Endothelial cell of umbilical vein (primary cell): ENCODE data around the gene HSPG2. TPM values are rescaled to one million over a fixed set of nuclear protein-coding genes. Genes with fewer than 3 reads are reported as not detected.
A peak's percentile ranks its signal among the peaks of the same experiment; 100 is the strongest.

ENCODE experiments used
- BruUV-seq: library from RNA; stranded (reverse); fragments of 400-500 nt; replicated peaks from 2 replicates; lab custom pipeline; 2021; lab: Mats Ljungman, UMichigan
- CTCF ChIA-PET: fragments of 300-600, 350-600 bp; sonication (Branson Sonifier 250); formaldehyde crosslinking; loops from one replicate; lab custom pipeline; 2021; ENCODE audit warnings: antibody characterized with exemption, inconsistent platforms; lab: Charles Lee
- POLR2A ChIA-PET: fragments of 300-600, 350-600 bp; sonication (Branson Sonifier 250); formaldehyde crosslinking; loops from one replicate; lab custom pipeline; 2021; ENCODE audit warnings: antibody characterized with exemption, inconsistent platforms; lab: Charles Lee
- DNase-seq: peaks from one replicate; pipeline ENCODE4 v3.0.0-alpha.2; 2011; ENCODE audit warnings: low read depth, low spot score
- FAIRE-seq: peaks from 2 replicates; lab custom pipeline; 2011; peaks lifted over from hg19 to GRCh38; lab: Jason Lieb, UNC
- H2AFZ ChIP-seq: 2 replicates; pipeline ENCODE4 v1.6.0; 2012; ENCODE audit warnings: low read depth, low read length, control low read depth, inconsistent platforms
- H3K27ac ChIP-seq: 2 replicates; pipeline ENCODE4 v1.5.1; 2011; ENCODE audit warnings: low read depth, mild to moderate bottlenecking, control low read depth, low read length, moderate library complexity; ENCODE audit not compliant: insufficient read depth
- H3K27me3 ChIP-seq, 2 experiments: 2 replicates each; pipeline versions ENCODE4 v1.6.0 to v1.6.1; 2011; ENCODE audit warnings: low read length in 2 of 2, mixed read lengths in 1 of 2; ENCODE audit not compliant: control insufficient read depth in 2 of 2, insufficient read depth in 2 of 2
- H3K36me3 ChIP-seq, 2 experiments: 2 replicates in 1 of 2; 3 replicates in 1 of 2; pipeline ENCODE4 v1.5.1; 2011; ENCODE audit warnings: low read length in 2 of 2, mild to moderate bottlenecking in 1 of 2, moderate library complexity in 1 of 2; ENCODE audit not compliant: control insufficient read depth in 2 of 2, insufficient read depth in 2 of 2; ENCODE audit errors: extremely low read depth in 1 of 2
- H3K4me1 ChIP-seq: 3 replicates; pipeline ENCODE4 v1.5.1; 2011; ENCODE audit warnings: mild to moderate bottlenecking, low read length; ENCODE audit not compliant: control insufficient read depth, insufficient read depth; ENCODE audit errors: extremely low read depth
- H3K4me2 ChIP-seq: 2 replicates; pipeline ENCODE4 v1.6.1; 2011; ENCODE audit warnings: low read length, control low read depth, mixed read lengths; ENCODE audit not compliant: insufficient read depth
- H3K4me3 ChIP-seq, 3 experiments: fragments of 200-600 bp in 1 of 3; sonication (generic), shearing (Covaris generic) in 1 of 3; replicated peaks in 1 of 3; 2 replicates each; pipeline ENCODE4 v1.5.1; 2011 to 2016; ENCODE audit warnings: control low read depth in 3 of 3, low read length in 3 of 3, mild to moderate bottlenecking in 2 of 3, inconsistent platforms in 1 of 3, low read depth in 1 of 3, moderate library complexity in 1 of 3; ENCODE audit not compliant: insufficient read depth in 1 of 3
- H3K79me2 ChIP-seq: 2 replicates; pipeline ENCODE4 v1.6.0; 2012; ENCODE audit warnings: low read length, inconsistent platforms; ENCODE audit not compliant: control insufficient read depth, insufficient read depth
- H3K9ac ChIP-seq: replicated peaks from 2 replicates; pipeline ENCODE3; 2011; ENCODE audit warnings: low read length, control low read depth; ENCODE audit not compliant: insufficient read depth; ENCODE audit errors: extremely low read depth
- H3K9me1 ChIP-seq: replicated peaks from 3 replicates; pipeline ENCODE4 v1.6.0; 2011; ENCODE audit warnings: mild to moderate bottlenecking, low read length; ENCODE audit not compliant: control insufficient read depth, insufficient read depth; ENCODE audit errors: extremely low read depth
- H3K9me3 ChIP-seq: replicated peaks from 2 replicates; pipeline ENCODE4 v1.5.1; 2012; ENCODE audit warnings: low read length, inconsistent platforms; ENCODE audit not compliant: control insufficient read depth, insufficient read depth
- H4K20me1 ChIP-seq: replicated peaks from 2 replicates; pipeline ENCODE3; 2011; ENCODE audit warnings: mild to moderate bottlenecking, low read length; ENCODE audit not compliant: control insufficient read depth, insufficient read depth; ENCODE audit errors: extremely low read depth
- EZH2 ChIP-seq: IDR thresholded peaks from 2 replicates; pipeline ENCODE4 v1.6.1; 2012; ENCODE audit warnings: borderline replicate concordance, low read depth, mild to moderate bottlenecking, moderate library complexity, low read length, inconsistent platforms; ENCODE audit not compliant: severe bottlenecking
- FOS ChIP-seq: IDR thresholded peaks from 2 replicates; pipeline ENCODE4 v1.6.1; 2011; ENCODE audit warnings: mild to moderate bottlenecking, low read length, moderate library complexity, borderline replicate concordance; ENCODE audit not compliant: insufficient read depth
- GATA2 ChIP-seq: IDR thresholded peaks from 2 replicates; pipeline ENCODE4 v1.7.0; 2011; ENCODE audit warnings: low read depth, mild to moderate bottlenecking, moderate library complexity, mixed read lengths, low read length; ENCODE audit not compliant: insufficient read length, insufficient read depth
- JUN ChIP-seq: IDR thresholded peaks from 2 replicates; pipeline ENCODE4 v1.6.1; 2011; ENCODE audit warnings: borderline replicate concordance, low read depth; ENCODE audit not compliant: insufficient read length, insufficient read depth
- MAX ChIP-seq: IDR thresholded peaks from 2 replicates; pipeline ENCODE4 v1.6.1; 2011; ENCODE audit not compliant: insufficient read depth, insufficient read length
- MYC ChIP-seq: IDR thresholded peaks from one replicate; pipeline ENCODE4 v1.6.1; 2011; ENCODE audit warnings: mild to moderate bottlenecking, low read depth, low read length
- POLR2A ChIP-seq: IDR thresholded peaks from 2 replicates; pipeline ENCODE4 v1.6.1; 2012; ENCODE audit warnings: low read depth, mild to moderate bottlenecking, control low read depth, low read length
- POLR2AphosphoS5 ChIP-seq: IDR thresholded peaks from 2 replicates; pipeline ENCODE4 v1.6.1; 2012; ENCODE audit warnings: low read depth, mild to moderate bottlenecking, control low read depth, low read length, moderate library complexity; ENCODE audit not compliant: insufficient read depth
- dilution Hi-C: fragments of 300-500 bp; cut with MboI; formaldehyde crosslinking; loops from one replicate; pipeline ENCODE4 v1.15.0; 2019; ENCODE audit warnings: low sequenced_read_pairs; ENCODE audit not compliant: extremely low pct_ligation_motif_present
- intact Hi-C: fragments of 100-400 bp; cut with micrococcal nuclease; formaldehyde crosslinking; loops from one replicate; pipeline ENCODE4 v1.10.0; 2022
- polyA plus RNA-seq, 4 experiments: library from polyadenylated mRNA; depleted of rRNA in 3 of 4; stranded (reverse) in 3 of 4; unstranded in 1 of 4; fragments of >200 nt; gene quantifications; 2 replicates each; pipeline versions ENCODE4 v1.2.1 to v1.2.3, GENCODE V29; 2011 to 2012; ENCODE audit warnings: missing spikeins in 1 of 4
- total RNA-seq: library from RNA; stranded (reverse); gene quantifications from 2 replicates; pipeline ENCODE4 v1.2.3, GENCODE V29; 2021
- TF ChIP-seq, protein P1 (sequence below), 2 donors: IDR thresholded peaks; 1 replicate in 1 of 2; 2 replicates in 1 of 2; pipeline ENCODE4 v1.5.1; 2011; ENCODE audit warnings: low read length in 2 of 2, mild to moderate bottlenecking in 2 of 2, moderate library complexity in 2 of 2, control low read depth in 1 of 2, inconsistent platforms in 1 of 2, low read depth in 1 of 2; ENCODE audit not compliant: insufficient read depth in 1 of 2; ENCODE audit errors: extremely low read depth in 1 of 2

HSPG2 gene
- total and polyA plus RNA-seq, 2 donors (not counting 3 experiments of a cell fraction or from before 2014, with no cell fraction given), result 734 to 3,499 TPM

GRCh38 chr1:21961799-21962198 is 24.7 kb upstream of the HSPG2 start:
- Histone ChIP-seq H3K9me3 (no peaks in the 10 kb centered on the region), H3K36me3 (no peaks in the 10 kb centered on the region), H3K9me1 (no peaks in the 10 kb centered on the region), H4K20me1 (no peaks in the 10 kb centered on the region), H3K27me3 (no peaks in the 10 kb centered on the region), H3K9ac (no peak overlapping the region), H2AFZ (no peak overlapping the region), H3K79me2 (no peaks in the 10 kb centered on the region), H3K27ac (peak overlapping the region; percentile 18), H3K4me3 (no peak overlapping the region), H3K4me1 (peaks cover 44% of the 10 kb centered on the region), H3K4me2 (no peak overlapping the region)
- BruUV-seq, result no TSS peak
- intact Hi-C loops (no loop called here), dilution Hi-C loops (no loop called here)
- CTCF ChIA-PET, result interaction anchor here (1.1 to 11.3 kb wide), 6 partner anchors 10 to 454 kb away, joined by 3 to 95 read pairs (median 4); partner anchors contain the start of gene HSPG2
- peak; percentile 47 for DNase-seq
- TF ChIP-seq MAX (no peak), JUN (no peak), POLR2AphosphoS5 (no peak), GATA2 (no peak), FOS (no peak), POLR2A (no peak), MYC (no peak), EZH2 (no peak)
- TF ChIP-seq, protein P1, sequence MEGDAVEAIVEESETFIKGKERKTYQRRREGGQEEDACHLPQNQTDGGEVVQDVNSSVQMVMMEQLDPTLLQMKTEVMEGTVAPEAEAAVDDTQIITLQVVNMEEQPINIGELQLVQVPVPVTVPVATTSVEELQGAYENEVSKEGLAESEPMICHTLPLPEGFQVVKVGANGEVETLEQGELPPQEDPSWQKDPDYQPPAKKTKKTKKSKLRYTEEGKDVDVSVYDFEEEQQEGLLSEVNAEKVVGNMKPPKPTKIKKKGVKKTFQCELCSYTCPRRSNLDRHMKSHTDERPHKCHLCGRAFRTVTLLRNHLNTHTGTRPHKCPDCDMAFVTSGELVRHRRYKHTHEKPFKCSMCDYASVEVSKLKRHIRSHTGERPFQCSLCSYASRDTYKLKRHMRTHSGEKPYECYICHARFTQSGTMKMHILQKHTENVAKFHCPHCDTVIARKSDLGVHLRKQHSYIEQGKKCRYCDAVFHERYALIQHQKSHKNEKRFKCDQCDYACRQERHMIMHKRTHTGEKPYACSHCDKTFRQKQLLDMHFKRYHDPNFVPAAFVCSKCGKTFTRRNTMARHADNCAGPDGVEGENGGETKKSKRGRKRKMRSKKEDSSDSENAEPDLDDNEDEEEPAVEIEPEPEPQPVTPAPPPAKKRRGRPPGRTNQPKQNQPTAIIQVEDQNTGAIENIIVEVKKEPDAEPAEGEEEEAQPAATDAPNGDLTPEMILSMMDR (IDR thresholded peaks at IDR 0.05; ENCODE audit: extremely low read depth in 1 of 2, insufficient read depth in 1 of 2, low read depth in 1 of 2, low read length in 2 of 2), result no peak
- POLR2A ChIA-PET, result interaction anchor here (0.9 to 1.0 kb wide), 2 partner anchors 30 to 37 kb away, joined by 3 to 4 read pairs; no protein-coding TSS in a partner anchor
- FAIRE-seq, result peak; percentile 69
